ENCODE measurements around the gene POU2F3.

DNA sequence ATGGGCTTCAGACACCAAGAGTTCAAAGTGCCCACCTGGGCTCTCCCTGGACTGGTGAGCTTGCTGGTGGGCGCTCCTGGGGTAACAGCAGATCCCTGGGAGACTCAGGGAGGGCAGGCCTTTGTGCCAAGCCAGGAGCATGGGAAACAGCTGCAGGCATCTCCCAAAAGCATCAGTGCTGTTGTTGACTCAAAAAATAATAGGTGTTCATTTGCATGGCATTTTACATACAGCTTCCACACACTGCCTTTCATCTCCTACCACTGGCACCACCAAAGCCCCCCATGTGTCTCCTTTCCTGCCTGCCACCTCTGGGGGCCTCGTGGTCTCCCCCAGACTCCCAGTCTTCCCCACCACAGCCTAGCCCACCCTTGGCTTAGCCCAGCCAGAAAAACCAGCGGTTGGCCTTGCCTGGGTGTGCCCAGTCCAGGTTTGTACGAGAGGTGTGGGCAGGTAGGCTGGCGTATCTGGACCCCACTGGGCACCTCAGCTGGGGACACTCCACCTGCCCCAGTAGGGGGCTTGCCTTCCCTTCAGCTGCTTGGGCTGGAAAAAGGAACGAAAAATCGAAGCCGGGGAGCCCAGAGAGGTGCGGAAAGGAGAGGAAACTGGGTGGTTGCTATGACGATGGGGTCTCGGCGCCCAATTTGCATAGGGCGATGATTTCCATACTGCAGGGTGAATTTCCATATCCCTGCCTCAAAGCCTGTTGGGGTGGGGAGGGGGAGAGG, 15.0 kb downstream of the POU2F3 start:
- TF ChIP-seq CTCF (IDR thresholded peaks at IDR 0.05; ENCODE audit: poor library complexity) (no peak), EZH2phosphoT487 (IDR thresholded peaks at IDR 0.05; ENCODE audit: low read depth, severe bottlenecking, unreplicated experiment) (no peak)
